ENCODE data around the gene GPR42.

The GPR42 gene

DNA sequence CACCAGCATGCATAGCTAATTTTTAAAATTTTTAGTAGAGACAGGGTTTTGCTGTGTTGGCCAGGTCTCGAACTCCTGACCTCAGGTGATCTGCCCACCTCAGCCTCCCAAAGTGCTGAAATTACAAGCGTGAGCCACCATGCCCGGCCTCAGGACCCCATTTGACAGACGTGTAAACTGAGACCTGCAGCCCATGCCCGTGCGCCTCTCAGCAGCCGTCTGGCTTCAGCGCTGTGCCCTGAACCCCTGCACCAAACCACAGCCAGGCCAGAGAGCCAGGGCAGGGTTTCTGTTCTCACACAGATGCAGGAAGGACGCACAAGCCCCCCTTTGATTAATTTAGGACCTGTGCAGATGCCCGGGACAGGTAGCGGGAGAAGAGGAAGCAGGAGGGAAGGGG lies 30.4 kb upstream of the GPR42 start:
- no peak for DNase-seq (ENCODE audit: low read depth)
- TF ChIP-seq, protein P1, sequence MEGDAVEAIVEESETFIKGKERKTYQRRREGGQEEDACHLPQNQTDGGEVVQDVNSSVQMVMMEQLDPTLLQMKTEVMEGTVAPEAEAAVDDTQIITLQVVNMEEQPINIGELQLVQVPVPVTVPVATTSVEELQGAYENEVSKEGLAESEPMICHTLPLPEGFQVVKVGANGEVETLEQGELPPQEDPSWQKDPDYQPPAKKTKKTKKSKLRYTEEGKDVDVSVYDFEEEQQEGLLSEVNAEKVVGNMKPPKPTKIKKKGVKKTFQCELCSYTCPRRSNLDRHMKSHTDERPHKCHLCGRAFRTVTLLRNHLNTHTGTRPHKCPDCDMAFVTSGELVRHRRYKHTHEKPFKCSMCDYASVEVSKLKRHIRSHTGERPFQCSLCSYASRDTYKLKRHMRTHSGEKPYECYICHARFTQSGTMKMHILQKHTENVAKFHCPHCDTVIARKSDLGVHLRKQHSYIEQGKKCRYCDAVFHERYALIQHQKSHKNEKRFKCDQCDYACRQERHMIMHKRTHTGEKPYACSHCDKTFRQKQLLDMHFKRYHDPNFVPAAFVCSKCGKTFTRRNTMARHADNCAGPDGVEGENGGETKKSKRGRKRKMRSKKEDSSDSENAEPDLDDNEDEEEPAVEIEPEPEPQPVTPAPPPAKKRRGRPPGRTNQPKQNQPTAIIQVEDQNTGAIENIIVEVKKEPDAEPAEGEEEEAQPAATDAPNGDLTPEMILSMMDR (IDR thresholded peaks at IDR 0.05; ENCODE audit: low read length, missing control alignments) = no peak
- no peak overlapping the region for H3K4me3 ChIP-seq (replicated peaks; ENCODE audit: low read depth, low read length)

DNA sequence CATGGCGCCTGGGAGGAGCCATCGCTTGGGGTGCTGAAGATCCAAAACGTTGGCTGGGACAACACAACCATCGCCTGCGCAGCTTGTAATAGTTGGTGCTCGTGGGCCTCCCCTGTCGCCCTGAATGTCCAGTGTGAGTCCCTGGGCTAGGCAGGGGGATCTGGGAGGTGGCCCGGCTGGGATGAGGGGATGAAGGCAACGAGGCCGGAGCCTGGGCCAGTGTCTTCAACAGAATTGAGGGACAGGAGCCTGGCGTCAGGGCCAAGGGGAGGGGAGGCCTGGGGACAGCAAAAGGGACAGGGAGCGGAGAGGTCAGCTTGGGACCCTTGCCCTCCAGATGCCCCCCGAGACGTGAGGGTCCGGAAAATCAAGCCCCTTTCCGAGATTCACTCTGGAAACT lies 29.9 kb upstream of the GPR42 start:
- DNase-seq (ENCODE audit: low read depth) = no peak
- no peak overlapping the region for H3K4me3 ChIP-seq (replicated peaks; ENCODE audit: low read depth, low read length)
- TF ChIP-seq, protein P1 (IDR thresholded peaks at IDR 0.05; ENCODE audit: low read length, missing control alignments) = no peak

DNA sequence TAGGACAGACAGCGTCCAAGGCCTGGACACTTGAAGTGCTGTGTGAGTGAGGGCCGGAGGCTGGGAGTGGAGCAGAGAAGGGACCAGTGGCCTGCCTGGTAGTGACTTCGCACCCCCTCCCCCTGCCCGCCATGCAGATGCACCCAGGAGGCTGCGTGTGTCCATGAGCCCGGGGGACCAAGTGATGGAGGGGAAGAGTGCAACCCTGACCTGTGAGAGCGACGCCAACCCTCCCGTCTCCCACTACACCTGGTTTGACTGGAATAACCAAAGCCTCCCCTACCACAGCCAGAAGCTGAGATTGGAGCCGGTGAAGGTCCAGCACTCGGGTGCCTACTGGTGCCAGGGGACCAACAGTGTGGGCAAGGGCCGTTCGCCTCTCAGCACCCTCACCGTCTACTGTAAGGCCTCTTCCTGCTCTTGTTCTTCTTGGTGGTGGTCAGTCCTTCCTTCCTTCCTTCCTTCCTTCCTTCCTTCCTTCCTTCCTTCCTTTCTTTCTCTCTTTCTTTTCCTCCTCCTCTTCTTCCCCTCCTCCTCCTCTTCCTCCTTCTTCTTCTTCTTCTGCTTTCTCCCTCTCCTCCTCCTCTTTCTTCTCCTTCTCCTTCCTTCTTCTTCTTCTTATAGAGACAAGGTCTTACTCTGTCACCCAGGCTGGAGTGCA lies 29.2 kb upstream of the GPR42 start:
- DNase-seq (ENCODE audit: low read depth) = no peak
- no peak overlapping the region for H3K4me3 ChIP-seq (replicated peaks; ENCODE audit: low read depth, low read length)

DNA sequence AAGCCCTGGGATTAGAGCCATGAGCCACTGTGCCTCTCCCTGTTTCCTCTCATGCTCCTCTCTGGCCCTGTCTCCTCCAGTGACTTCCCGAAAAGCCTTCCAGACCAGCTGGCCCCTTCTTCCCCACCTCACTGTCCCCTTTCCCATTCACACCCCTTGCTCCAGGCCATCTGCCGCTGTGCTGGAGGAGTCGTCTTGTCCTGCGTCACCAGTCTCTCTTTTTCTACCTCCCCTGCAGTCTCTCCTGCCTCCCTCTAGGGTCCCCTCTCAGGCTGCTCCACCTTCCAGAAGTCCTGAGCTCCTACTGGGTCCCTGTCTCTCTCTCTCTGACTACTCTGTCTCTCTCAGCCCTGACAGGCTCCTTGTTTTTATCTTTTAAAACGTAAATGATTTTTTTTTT lies 28.4 kb upstream of the GPR42 start:
- TF ChIP-seq, protein P1 (IDR thresholded peaks at IDR 0.05; ENCODE audit: low read length, missing control alignments) = no peak
- H3K4me3 ChIP-seq (replicated peaks; ENCODE audit: low read depth, low read length) = no peak overlapping the region
- no peak for DNase-seq (ENCODE audit: low read depth)

More for the DNA sequence above, 29.2 kb upstream of the GPR42 start:
- TF ChIP-seq, protein P1 (IDR thresholded peaks at IDR 0.05; ENCODE audit: low read length, missing control alignments) = no peak

DNA sequence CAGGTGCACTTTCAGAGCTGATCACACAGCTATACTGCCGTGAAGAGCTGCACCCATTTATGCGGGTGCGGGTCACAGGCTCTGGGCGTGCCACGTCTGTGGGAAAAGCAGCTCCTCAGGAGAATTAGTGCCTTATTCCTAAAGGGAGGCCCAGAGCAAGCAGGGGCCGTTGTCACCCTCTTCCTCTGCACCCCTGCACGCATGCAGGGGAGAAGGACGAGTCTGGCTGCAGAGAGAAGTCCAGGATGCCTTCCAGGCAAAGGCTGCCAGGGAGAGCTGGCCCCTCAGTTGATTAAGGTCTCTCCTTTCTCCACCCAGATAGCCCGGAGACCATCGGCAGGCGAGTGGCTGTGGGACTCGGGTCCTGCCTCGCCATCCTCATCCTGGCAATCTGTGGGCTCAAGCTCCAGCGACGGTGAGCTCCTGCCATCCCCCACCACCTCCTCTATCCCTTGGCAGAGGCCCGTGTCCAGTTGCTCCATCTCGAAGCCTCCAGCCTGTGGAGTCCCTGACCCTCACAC lies 26.3 kb upstream of the GPR42 start:
- no peak overlapping the region for H3K4me3 ChIP-seq (replicated peaks; ENCODE audit: low read depth, low read length)
- no peak for DNase-seq (ENCODE audit: low read depth)
- TF ChIP-seq, protein P1 (IDR thresholded peaks at IDR 0.05; ENCODE audit: low read length, missing control alignments) = no peak

DNA sequence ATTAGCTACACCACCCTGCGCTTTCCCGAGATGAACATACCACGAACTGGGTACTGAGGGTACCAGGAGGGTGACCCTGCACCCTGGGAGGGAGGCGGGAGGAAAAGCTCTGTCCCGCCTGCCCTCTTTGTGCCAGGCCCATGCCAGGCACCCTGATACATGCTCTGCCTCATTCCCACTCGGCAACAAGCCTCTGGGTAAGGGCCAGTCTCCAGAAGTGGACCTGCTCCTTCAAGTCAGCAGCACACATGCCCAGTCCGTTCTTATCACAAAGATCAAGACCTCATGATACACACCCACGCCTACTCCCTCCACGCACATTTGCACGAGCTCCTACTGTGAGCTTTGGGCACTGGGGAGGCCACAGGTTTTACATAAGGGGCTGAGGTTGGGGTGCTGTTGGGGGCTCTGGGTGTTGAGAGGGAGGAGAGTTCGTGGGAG lies 25.2 kb upstream of the GPR42 start:
- TF ChIP-seq, protein P1 (IDR thresholded peaks at IDR 0.05; ENCODE audit: low read length, missing control alignments) = no peak
- no peak for DNase-seq (ENCODE audit: low read depth)

More for the DNA sequence above, 25.2 kb upstream of the GPR42 start:
- no peak overlapping the region for H3K4me3 ChIP-seq (replicated peaks; ENCODE audit: low read depth, low read length)
